NK-92 treated with Interleukin-12 subunit alpha and Interleukin-12 subunit beta, amount 100 ng/mL, for 24 hours (cell line): ENCODE measurements around the gene TRIM28.
"Not testable (repeated sequence)": the region's sequence is repeated elsewhere in the genome, so short reads cannot be mapped to it uniquely, and the experiment has no call there.

Source experiments
- DNase-seq: peaks from one replicate; lab custom pipeline; 2025; lab: John Stamatoyannopoulos, UW

Gene TRIM28

DNA sequence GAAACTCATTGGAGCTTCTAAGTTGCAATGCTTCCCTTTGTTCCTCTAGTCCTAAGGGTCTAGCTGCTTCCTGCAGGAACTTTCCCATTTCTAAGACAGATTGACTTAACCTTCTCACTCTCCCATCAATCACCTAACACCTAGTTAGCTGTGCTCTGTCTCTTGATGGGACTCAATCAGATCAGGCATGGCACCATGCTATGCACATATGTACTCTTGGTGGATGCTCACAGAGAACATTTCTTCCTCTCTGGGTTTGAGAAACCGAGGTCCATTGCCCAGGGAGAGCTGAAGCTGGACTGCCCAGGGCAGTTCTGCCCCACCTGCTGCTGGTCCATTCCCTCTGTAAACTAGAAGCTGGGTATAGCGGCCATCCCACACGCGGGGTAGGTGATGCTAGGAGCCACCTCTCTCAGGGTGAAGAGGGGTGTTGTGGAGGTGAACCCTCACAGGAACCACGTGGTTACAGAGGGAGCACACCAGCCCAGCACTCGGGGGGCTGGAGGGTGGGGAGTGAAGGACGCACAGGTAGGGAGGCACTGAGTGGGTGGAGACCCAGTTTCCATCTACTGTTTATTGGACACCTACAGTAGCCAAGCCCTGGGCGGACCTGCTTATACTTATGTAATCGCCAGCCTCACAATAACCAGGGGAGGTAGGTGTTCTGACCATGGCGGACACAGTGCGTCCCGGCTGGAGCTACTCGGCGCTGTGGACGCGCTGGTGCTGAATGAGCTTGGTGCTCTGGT lies 17.7 kb downstream of the TRIM28 start:
- DNase-seq, result no peak

GRCh38 chr19:58562122-58563033 lies 18.5 kb downstream of the TRIM28 start:
- DNase-seq, result no peak

DNA sequence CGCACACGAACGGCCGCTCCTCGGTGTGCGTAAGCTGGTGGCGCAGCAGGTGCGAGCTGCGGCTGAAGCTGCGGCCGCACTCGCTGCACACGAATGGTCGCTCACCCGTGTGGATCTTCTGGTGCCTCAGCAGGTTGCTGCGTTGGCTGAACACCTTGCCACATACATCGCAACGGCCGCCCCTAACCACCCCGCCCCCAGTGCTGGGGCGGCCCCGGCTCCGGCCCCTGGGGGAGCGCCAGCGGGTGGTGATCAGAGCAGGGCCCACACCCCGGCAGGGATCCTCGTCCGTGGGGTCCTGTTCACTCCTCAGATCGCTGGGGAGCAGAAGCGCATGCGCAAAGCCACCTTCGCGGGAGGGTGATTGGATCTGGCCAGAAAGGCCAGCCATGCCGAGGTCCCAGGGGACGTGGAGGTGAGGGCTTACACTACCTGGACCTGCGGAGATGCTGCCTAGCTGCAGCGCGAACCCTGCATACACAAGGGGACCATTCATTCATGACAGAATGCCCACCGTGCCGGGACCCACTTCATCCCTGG lies 19.2 kb downstream of the TRIM28 start:
- no peak for DNase-seq

- DNase-seq, result no peak
Measured at GRCh38 chr19:58563823-58564222, 20.0 kb downstream of the TRIM28 start.

GRCh38 chr19:58566989-58567388 lies 23.1 kb downstream of the TRIM28 start:
- no peak for DNase-seq

GRCh38 chr19:58568453-58569130 lies 24.7 kb downstream of the TRIM28 start:
- no peak for DNase-seq

DNA sequence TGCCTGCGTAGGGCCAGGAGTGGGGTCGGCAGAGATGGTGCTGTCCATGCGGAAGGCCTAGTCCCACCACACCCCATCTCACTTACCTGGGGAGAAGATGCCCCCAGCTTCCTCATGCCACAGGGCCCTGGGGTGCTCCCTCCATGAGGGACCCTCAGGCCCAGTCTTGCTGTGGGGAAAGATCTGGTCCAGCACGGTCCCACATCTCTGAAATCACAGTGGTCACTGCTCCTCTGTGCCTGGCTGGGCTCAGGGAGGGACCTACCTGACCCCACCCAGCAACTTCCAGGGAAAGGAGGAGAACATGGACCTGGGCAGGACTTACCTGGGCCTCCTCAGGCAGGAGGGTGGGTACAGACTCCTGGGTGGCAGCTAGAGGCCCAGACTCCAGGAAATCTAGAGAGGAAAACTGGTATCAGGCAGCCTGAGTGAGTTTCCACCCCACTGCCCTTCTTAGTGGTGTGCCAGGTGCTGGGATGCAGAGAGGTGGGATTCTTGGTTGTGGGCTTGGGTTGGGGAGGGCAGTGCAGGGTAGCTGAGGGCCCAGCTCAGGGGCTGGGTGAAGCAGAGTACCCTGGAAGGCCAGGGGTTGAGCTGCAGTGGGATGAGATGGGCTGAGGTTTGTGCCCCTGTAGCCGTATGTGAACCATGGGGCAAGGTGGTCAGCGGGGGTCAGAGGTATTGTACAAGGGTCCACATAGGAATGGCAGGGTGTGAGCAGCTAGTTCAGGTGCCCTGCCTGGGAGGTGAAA lies 25.5 kb downstream of the TRIM28 start:
- DNase-seq, result no peak

- no peak for DNase-seq
Measured at GRCh38 chr19:58569943-58570670, 26.2 kb downstream of the TRIM28 start.

DNA sequence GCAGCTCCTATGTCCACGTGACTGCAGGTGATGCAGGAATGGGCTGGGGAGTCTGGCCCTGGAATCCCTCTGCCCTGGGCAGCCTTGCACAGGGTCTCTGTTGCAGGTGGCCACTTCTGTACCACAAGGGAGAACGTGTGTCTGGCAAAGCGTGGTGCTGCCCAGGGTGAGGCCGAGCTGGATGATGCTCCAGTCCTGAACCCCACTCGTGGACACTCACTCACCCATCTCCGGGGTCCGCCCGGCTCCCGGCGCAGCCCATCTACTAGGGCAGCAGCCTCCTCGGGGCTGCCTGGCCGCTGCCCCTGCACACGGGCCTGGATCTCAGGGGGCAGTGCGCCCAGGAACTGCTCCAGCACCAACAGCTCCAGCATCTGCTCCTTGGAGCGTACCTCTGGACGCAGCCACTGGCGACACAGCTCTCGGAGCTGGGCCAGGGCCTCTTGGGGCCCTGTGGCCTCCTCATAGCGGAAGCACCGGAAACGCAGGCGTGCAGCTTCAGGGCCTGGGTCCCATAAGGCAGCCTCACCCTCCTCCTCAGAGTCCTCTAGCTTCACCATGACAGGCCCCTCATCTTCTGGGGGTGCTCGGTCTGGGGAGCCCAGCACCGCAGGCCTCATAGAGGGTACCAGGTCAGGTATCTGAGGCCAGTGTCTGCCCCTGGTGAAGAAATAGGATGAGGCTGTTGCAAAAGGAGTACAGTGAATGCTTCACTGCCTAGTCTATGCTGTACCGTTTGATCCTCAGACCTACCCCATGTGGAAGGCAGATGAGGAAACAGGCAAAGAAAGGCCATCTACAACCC lies 27.1 kb downstream of the TRIM28 start:
- DNase-seq, result no peak

DNA sequence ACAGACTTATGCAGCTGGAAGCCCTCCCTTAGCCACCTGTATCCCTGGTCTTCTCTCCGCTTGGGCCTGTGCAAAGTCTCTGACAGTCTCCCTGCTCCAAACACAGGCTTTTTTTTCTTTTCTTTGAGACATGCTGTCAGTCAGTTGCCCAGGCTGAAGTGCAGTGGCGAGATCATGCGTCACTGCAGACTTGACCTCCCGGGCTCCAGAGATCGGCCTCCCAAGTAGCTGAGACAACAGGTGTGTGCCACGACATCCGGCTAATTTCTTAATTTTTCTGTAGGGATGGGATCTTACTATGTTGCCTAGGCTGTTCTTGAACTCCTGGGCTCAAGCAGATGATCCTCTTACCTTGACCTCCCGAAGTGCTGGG lies 27.7 kb downstream of the TRIM28 start:
- no peak for DNase-seq

DNA sequence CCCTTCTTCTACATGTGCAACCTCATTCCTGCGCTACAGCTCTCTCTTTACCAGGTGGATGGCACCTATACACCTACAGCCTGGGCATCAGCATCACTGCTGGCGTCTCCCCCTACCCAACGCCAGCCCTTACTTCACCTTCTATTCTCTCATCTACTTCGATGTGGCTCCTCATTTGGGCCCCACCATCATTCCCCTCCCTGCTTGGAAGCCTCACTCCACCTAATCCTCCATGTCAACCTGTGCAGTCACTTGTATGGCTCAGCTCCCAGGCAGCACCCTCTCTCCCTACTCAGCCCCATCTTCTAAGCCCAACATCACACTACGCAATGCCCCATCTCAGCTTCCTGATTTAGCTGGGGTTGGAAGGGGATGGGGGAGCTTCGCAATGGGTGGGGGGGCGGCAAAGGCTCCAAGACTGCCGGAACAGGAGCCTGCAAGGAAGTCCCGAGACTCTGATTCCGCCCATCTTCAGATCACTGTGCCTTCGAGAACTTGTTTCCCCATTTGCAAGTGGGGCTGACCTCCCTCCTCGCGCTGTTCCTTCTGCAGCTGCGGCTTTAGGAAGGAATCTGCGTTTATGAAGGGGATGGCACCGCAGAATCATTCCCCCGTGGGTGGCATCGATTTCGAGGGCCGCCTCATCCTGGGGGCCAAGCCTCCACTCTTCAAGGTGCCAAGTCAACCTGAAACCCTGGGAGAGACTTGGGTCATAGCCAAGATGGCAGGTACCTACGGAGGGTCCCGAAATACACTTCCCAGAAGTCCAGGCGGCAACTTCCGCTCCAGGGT lies 28.4 kb downstream of the TRIM28 start:
- DNase-seq, result no peak

DNA sequence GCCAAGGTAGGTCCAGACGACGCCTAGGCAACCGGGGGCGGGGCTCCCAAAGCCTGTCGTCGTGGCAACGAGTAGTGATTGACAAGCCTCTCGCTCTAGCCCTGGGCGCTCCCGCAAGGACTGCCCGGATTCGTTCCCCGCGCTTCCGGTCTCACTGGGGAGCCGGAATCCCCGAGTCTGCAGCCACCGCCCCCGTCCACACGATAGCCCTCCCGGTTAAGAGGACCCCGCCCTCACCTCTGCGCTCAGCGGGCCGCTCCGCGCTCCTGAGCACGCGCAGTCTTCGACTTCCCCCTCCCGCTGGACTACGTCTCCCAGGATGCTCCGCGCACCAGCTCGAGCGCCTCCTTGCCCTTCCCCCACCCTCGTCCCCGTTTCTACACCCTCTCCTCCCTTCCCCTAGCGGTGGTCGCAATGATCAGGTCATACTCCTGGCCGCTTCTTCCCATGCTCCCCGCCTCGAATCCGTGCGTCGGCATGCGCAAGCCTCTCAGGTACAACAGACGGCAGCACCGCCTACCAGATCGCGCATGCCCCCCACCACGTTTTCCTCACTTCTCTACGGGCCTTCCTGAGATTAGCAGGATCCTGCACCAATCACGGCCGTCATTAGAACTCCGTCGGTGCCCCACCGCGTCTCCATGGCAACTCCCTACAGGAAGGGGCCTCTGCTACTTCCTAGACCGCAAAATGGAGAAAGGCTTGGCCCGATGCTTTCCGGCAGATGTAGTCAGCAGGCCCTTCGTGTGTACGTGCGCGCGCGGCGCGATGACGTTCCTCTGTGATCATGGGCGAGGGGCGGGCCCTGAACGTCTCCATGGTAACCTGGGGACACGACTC lies 29.2 kb downstream of the TRIM28 start, which contains the start of gene MZF1:
Gene MZF1, minus strand, starts transcription at position 518 of the 840 bp plus-strand sequence. CDS start 1,946 bp downstream, outside the sequence.
- no peak for DNase-seq

DNA sequence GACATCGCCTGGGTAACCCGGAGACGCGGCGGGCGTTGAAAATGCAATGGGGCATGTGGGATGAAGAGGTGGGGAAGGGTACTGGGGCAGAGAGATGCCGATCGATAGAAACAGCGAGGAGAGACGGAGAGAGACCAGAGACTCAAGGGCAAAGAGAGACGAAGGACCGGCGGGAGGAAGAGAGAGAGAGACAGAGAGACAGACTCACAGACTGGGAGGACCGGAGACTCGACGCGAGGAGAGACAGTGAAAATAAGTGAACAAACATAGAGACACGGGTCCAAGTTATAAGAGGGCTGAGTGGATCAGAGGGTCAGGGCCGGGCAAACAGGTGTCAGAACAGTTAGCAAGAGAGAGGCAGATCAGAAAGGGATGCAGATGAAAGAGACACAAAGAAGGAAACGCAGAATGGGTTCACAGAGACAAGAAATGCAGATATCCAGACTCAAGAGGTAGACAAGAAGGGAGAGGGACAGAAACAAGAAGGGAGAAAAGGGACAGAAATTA lies 29.8 kb downstream of the TRIM28 start:
- no peak for DNase-seq

GRCh38 chr19:58575183-58576041 lies 31.5 kb downstream of the TRIM28 start:
- DNase-seq, result no peak

DNA sequence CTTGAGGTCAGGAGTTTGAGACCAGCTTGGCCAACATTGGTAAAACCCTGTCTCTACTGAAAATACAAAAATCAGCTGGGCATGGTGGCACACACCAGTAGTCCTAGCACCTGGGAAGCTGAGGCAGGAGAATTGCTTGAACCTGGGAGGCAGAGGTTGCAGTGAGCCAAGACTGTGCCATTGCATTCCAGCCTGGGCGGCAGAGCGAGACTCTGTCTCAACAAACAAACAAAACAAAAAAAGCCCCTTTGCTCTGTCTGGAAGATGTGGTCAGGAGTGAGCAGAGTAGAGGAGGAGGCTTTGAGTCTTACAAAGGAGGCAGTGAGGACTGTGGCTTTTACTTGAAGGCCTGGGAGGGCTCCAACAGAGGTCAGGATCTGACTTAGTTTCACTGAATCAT lies 33.7 kb downstream of the TRIM28 start:
- DNase-seq, result not testable (repeated sequence)

DNA sequence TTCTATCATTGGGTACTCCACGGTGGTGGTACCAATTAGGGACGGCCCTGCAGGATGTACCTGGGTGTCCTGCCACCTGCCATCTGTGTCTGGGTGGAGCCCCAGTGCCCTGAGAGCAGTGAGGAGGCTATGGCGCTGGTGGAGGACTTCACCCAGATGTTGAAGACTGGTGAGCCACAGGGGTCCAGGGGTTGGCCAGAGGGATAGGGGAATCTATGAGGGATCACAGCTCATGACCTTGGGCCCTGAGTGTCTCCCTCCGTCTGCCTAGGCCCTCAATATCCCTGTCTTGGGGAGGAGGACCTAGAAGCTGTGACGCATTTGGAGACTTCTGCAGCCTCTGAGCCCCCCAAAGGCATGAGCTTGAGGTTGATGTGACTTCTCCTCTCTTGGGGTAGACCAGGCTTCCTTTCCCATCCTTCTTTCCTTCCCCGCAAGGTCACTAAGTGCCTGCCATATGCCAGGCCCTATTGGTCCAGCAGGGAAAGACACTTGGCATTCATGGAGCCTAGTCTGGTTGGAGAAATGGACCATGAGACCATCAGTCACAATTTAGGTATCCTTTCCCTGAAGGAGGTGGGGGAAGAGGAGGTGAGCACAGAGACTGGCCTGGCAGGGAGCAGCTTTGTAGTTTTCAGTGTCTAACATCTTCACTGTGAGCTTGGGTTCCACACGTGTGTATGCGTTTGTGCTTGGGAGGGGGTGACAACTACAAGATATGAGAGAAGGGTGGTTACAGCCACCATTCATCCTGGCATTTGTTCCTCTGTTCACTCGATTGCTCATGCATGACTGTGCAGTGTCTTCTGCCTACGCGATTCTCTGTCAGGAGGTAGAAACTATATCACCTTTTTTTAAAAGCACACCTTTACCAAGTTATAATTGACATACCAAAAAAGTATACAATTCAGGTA lies 34.4 kb downstream of the TRIM28 start:
- DNase-seq, result no peak
